ENCODE results near the gene RAB24.
"Not testable (repeated sequence)": the region's sequence is repeated elsewhere in the genome, so short reads cannot be mapped to it uniquely, and the experiment has no call there.

RAB24 gene

DNA sequence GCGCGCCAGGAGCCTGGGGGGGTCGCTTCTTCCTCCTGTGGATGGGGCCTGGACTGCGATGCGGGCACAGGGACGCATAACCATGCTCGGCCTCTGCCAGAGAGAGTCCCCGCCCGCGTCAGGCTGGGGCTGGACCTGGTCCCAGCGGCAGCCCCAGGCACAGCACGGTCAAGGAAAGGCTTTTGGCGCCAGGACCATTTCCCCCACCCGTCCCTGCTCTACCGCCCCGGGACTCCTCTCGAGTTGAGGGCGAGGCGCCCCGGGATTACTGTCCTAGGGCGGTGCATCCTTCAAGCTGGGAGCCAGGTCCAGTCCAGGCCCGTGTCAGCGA lies 7.8 kb upstream of the RAB24 start:
- no peak for DNase-seq (ENCODE audit: low spot score)

DNA sequence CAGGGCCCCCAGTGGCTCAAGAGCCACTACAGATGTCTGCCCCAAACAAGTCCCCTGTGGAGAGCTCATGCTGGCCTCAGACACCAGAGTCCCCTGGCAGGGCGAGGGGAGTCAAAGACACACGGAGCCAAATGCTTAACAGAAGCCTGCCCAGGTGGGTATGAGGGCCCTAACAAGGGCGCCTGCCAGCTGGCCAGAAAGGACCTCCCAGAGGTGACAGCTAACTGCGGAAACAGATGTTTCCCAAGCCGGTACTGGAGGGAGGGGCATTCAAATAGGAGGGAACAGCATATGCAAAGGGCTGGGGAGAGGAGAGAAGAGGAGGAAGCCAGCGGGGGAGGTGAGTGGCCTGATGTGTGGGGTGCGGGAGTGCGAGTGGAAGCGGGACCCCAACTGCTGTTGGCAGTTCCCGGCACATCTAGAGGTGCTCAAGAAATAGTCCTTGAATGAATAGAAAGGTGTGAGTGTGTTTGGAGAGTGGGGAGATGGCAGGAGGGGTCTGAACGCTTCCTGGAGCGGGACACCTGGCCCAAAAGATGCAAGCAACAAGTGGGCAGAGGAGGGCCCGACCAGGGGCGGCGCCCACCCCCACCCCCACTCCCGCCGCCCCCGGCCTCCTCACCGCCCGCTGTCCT lies 7.4 kb upstream of the RAB24 start:
- no peak for DNase-seq (ENCODE audit: low spot score)

DNA sequence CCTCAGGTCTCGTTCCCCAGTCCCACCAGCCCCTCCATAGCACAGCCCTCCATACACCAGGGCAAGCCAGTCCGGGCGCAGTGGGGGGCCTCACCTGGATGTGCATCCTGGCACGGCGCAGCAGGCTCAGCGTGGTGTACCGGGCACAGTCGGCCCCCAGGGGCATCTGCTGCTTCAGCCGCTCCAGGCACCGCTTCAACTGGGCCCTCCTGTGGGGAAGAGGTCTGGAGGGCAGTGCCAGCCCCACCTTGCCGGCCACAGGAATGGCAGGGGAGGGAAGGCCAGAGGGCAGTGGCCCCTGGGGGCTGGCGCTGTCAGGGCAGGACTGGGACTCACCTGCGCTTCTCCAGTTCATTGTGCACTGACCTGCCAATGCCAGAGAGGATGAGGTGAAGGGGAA lies 6.8 kb upstream of the RAB24 start:
- no peak for DNase-seq (ENCODE audit: low spot score)

DNA sequence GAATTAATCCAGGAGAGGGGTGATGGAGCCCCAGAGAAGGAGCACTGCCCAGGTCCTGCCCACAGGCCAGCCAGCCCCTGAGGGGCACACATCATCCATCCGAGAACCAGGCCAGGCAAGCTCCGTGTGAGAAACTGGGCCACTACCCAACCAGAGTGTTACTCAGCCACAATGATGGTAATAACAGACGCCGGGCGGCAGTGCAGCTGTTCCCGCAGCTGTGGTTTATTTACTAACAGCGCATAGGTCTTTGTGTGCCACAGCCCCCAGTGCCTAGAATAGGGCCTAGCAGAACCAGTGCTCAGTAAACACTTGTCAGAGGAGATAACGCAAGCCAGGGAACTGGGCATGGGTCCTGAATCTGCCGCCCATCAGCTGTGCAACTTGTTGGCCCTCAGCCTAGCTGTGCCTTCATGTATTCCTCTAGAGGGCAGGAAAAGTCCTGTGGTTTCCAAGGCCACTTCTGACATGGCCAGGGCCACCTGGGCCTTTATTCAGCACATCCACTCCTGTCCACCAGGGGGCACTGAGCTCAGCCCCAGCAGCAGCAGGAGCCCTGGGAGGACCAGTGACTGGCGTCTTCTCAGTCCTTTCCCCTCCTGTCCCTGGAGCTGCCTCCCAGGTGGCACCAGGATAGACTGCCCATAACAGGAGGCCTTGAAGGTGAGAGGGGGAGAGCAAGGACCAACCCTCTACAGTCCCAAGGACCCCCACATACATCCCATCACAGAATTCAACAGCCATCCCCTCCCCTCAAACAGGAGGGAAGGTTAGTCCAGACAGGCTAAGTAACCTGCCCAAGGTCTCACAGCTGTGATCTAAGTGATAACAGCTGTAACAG lies 6.1 kb upstream of the RAB24 start:
- no peak for DNase-seq (ENCODE audit: low spot score)

DNA sequence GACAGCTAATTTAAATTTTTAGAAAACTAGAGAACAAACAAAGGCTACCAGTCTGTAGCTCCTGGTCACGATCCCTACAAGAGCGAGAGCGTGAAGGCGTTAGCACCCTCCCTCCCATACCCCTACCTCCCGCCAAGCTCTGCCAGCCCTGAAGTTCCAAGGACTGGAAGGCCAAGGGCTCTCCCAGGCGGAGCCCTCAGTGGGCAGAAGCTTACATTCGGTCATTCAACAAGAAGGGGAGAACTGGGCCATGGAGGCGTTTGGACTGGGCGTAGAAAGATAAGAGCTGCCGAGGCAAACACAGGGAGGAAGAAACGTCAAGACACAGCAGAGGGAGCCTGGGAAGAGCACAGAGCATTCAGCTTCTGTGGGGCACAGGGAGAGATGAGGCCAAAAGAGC lies 5.2 kb upstream of the RAB24 start:
- DNase-seq (ENCODE audit: low spot score) = no peak

DNA sequence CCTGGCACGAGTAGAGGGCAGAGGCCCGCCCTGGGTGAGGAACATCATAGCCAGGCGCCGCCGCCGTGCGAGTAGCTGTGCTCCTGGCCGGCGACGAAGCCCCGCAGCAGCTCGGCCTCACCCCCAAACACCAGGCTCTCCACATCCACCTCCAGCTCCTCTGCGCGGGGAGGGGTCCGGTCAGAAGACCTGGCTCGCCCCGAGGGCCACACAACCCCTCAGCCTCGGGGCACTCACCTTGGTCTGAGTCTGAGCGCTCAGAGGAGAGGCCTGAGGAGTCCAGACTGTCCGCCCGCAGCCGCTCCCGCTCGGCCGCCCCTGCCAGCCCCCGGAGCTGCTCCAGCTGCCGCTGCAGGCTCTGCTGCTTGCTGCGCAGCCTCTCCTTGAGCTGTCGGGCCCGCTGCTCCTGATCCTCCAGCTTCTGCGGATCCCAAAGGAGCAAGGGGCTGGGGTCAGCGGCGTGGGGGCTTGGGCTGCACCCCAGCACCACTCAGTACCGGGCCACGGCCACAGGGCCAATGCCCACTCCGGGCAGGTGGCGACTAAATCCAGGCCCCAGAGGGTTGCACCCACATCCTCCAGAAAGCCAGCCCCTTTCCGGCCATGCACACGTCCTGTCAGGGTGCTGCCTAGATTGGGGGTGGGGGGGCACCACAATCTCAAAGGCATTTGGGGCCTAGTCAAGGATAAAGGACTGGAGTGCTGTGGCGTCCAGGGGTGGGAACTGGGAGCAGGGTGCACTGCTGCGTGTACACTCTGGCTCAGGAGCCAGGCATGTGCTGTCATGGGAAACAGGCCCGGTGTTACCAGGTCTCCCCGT lies 4.2 kb upstream of the RAB24 start:
- DNase-seq (ENCODE audit: low spot score) = no peak

DNA sequence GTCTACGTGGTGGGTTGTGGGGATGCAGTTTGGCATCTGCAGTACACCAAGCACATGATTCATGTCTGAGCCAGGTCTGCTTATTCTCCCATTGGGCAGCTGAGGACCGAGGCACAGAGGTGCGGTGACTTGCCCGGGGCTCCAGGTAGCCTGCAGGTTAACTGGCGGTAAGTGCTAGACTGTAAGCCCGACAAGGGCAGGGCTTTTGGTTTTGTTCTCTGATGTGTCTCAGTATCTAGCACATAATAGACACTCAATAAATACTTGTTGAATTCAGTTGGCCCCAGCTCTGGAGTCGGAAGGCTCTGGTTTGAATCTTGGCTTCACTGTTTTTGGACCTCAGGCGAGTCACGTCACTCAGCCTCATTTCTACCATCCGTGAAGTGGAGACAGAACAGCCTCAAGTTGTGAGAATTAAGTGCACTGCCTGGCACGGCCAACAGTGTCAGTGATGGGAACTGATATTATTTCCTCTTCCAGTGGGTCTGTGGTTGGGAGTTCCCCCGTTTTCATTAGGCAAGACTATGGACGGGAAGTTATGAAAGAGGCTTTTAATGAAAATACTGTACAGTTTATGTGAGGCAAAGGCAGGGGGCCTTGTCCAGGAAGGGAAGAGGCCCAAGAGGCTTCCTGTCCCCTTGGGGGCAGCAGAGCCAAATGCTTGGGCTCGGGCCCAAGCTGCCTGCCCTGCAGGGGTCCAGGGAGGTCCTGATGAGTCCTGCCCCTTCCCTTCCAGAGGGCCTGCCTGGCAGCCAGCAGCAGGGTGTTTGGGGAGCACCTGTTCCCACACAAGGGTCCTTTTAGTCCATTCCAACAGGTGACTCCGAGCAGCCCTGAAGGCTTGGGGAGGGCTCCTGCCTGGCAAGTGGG lies 3.4 kb upstream of the RAB24 start:
- peak; percentile 63 for DNase-seq (ENCODE audit: low spot score)

DNA sequence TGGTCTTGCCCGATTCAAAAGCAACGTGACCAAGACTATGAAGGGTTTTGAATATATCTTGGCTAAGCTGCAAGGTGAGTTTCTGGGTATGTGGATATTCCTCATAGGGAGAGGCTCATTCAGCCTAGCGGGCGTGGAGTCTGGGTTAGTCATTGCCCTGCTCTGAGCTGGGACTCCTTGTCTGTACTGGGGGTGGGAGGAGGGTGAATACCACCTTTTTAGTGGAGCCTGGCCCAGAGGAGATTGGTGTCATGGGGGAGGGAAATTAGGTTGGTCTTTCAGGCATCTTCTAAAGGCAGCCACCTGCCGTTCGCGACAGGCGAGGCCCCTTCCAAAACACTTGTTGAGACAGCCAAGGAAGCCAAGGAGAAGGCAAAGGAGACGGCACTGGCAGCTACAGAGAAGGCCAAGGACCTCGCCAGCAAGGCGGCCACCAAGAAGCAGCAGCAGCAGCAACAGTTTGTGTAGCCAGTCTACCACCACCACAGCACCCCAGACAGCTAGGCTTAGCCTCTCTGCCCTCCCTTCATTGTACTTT lies 2.7 kb upstream of the RAB24 start:
- DNase-seq (ENCODE audit: low spot score) = not testable (repeated sequence)

DNA sequence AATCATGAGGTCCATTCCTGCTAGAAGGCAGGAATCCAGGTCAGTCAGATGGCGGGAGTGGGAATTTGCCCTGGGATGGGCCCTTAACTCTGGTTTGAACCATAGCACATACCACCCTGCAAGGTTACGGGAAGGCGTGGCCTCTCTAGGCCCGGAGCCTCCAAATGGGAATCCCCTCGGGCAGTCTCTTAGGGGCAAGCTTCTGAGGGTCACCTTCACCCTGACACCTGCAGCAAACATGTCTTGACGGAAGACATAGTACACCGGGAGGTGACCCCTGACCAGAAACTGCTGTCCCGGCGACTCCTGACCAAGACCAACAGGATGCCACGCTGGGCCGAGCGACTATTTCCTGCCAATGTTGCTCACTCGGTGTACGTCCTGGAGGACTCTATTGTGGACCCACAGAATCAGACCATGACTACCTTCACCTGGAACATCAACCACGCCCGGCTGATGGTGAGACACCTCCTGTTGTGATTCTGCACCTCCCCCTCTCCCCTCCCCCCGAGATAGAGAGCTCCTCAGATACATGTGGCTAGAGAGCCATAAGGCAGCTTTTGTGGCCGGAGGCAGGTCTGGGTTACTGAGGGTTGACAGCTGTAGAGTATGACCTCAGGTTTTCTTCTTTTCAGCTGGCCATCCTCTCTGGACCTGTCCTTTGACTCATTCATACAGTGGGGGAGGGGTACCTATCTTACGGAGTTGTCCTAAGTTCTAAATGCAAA lies 1.0 kb upstream of the RAB24 start:
- DNase-seq (ENCODE audit: low spot score) = no peak

DNA sequence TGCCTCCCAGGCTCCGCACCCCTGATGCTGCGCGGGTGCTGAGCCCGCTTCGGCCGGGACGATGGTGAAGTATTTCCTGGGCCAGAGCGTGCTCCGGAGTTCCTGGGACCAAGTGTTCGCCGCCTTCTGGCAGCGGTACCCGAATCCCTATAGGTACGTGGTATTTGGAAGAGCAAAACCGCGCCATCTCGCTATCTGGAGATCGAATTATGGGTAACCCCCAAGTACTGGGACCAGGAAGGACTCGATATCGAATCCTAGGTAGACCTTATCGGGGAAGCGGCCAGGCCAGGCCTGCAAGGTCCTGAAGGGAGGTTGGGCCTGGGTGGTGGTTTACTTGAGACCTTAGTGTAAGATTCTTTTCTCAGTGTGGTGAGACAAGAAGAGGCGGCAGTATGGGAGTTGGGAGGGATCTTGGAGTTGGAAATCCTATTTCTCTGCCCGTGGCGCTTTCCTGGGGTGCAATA lies 439 bp upstream of the RAB24 start:
- no peak for DNase-seq (ENCODE audit: low spot score)

DNA sequence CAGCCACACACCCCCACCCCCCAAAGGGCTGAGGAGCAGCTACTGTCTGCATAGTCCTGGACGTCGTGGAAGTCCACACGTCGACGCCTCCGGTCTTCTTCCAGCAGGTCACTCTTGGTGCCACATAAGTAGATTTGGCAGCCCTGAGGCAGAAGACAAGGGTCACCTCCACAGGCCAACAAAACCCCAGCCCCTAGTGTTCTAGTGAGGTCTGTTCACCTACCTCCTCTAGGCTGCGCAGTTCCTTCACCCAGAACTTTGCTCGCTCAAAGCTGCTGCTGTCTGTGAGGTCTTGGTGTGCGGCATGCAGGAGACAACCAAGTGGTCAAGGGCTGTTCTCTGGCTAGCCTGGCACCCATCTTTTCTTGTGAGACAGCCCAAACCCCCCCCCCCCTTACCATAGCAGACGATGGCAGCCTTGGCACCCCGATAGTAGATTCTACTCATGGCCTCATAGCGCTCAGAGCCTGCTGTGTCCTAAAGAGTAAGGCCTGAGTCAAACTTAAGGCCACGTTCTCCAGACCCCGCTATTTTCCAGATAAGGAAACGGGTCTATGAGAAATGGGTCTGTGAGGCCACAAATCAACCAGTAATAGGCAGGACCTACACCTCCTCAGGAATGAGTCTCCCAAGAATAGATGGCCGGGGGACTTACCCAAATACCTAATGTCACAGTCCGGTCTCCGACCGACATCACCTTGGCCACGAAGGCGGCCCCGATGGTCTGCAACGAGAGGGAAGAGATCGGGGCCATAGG lies 987 bp downstream of the RAB24 start:
- no peak for DNase-seq (ENCODE audit: low spot score)

DNA sequence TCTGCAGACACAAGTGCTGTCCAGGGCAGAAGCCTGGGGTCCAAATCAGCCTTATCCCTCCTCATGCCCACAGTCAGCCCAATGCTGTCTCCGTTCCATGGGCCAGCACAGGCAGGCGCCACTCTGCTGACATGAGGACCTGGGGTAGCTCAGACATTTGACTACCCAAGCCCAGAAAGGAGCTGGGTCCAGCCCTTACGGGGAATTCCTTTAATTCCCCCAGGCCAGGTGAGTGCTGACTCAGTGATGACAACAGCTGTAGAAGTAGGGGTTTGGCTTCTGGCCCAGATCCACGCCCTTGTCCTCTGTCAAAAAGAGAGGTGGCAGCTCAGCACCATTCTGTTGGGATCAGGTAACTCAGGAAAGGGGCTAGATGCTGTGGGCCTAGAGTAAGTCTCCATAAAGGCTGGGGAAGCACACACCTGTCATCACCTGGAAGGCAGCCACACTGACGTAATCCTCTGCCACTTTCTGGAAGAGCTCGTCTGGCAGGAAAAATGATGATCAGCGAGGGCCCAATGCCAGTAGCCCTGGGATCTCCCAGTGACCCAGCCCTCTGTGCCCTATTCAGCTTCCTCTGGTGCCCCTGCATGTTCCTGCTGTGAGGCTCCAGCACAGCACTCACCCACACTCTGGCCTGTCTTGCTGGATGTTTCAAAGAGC lies 1.9 kb downstream of the RAB24 start:
- DNase-seq (ENCODE audit: low spot score) = no peak

DNA sequence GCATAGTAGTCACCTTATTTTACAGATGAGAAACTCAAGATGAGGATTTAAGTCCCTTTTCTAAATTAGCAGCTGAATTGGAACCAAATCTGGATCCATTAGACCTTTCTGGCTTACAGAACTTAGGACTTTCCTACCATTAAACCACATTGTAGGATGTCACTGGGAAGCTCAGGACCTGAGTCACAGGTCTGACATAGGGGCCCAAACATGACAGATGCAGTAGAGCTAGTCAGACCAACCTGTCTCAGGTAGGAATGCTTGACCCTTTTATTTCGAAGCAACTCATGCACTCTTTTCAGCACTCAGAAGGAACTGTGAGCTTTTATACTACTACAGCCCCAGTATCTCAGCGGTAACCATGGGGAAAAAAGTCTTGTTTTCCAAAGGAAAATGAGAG lies 2.6 kb downstream of the RAB24 start:
- DNase-seq (ENCODE audit: low spot score) = no peak

DNA sequence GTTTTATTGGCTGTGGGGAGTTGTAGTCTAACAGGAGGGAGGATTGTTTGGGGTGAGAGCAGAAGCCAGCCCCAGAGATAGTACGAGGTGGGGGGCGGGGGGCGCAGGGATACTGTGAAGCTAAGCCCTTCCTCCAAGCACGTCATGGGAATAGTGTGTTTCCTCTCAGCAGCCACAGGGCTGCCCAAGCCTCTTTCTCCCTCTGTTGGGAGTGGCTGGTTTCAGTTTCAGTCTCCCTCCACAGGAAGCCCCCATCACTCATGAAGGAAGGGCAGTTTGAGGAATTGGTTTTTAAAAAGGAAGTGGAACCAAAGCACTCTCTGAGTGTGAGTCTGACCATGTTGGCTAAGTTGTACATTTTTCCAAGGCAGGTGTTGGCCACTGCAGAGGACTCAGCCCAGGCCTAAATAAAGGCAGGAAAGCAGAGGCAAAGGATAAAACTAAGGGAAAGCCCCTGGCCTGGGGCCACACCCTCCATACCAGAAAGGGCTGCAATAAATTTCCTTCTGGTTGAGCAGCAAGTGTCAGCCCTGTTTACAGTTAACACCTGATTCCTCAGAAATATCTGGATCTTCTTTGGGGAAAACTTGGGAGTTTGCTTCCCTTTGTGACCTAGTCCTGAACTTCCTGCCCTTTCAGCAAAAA lies 3.2 kb downstream of the RAB24 start:
- peak; percentile 88 for DNase-seq (ENCODE audit: low spot score)

DNA sequence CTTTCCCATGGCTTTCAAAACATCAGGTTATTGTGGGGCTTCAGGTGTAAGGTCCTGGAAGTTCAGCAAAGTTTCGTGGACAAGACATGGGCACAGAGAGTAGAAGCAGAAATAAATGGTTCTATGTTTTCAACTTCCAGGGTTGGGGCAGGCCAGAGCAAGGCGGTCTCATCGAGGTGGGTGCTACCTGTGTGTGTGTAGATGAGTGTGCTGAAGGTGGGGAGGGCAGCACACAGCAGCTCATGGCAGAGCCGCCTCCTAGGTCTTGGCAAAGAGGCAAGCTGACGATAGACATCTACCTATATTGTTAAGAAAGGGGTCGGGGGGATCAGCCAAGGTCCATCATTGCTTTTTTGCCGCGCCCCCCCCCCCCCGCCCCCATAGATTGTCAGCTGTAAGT lies 3.8 kb downstream of the RAB24 start:
- DNase-seq (ENCODE audit: low spot score) = no peak

DNA sequence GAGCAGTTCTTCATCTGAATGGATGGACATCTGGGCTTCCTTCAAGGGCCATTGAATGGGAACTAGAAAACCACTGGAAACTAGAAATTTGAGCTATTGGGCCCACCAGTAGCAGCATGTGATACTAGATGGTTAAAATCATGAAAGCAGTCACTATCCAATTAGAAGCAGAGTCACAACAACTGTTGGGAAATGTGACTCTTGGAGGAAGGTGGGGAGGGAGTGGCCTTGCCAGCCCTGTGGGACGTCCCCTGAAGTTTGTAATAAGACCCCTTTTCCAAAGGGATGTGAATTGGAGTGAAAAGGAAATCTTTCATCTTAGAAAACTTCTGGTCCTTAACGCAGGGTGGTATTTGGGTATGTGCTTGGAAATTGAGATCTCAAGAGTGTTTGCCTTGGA lies 5.6 kb downstream of the RAB24 start:
- no peak for DNase-seq (ENCODE audit: low spot score)

DNA sequence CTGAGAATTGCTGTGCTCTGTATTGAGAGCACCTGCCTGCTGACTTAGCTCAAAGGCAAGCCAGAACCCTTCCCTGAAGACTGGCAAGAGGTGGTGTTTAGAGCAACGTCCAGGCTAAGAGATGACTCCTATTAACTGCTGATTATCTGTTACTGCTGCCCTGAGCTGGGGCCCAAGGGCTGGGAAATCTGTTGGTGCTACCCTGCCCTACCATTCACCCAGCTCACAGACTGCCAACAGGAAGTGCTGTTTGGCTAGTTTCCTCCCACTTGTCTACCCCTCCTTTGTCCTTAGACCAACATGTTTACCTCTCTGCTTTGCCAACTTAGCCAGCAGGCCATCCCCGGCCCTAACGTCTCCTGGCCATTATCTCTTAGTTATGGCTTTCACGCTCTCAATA lies 6.9 kb downstream of the RAB24 start:
- no peak for DNase-seq (ENCODE audit: low spot score)

DNA sequence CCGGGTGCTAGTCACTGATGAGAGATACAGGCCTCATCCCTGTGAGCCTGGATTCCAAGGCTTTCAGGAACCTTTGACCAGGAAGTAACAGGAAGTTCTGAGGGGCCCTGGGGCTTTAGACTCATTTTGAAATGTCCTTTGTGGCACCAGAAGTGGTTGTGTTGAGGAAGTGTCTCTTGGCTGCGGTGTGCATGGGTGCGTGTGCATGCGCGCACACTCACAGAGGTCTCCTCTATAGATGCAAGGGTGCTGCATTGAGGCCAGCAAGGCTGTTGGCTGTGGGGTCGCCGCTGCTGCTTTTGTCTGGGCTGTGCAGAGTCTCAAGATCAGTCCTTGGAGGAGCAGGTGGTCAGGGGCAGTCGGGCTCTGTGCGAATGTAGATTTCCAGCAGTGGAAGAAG lies 7.6 kb downstream of the RAB24 start:
- no peak for DNase-seq (ENCODE audit: low spot score)

DNA sequence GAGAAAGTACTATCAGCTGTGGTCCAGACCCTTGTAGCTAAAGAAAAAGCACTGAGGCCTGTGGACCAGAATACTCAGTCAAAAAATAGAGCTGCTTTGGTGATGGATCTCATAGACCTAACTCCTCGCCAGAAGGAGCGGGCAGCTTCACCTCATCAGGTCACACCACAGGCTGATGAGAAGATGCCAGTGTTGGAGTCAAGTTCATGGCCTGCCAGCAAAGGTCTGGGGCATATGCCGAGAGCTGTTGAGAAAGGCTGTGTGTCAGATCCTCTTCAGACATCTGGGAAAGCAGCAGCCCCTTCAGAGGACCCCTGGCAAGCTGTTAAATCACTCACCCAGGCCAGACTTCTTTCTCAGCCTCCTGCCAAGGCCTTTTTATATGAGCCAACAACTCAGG lies 8.9 kb downstream of the RAB24 start:
- no peak for DNase-seq (ENCODE audit: low spot score)

Measured in pons (tissue), 1 donor.